Panc1 (cell line): Measurements from ENCODE around the gene STOM.

Source experiments
- POLR2AphosphoS5 ChIP-seq: IDR thresholded peaks from 2 replicates; pipeline ENCODE4 v1.6.1; 2012; ENCODE audit warnings: mild to moderate bottlenecking, low read depth, low read length, moderate library complexity
- SIN3A ChIP-seq: IDR thresholded peaks from 2 replicates; pipeline ENCODE4 v1.6.1; 2012; ENCODE audit warnings: low read depth, mild to moderate bottlenecking, low read length, moderate library complexity, borderline replicate concordance; ENCODE audit not compliant: insufficient read depth
- TF ChIP-seq, protein P1 (sequence below): fragments of 450-650 bp; IDR thresholded peaks from 2 replicates; pipeline ENCODE4 v1.5.1; 2017; ENCODE audit warnings: mild to moderate bottlenecking

DNA sequence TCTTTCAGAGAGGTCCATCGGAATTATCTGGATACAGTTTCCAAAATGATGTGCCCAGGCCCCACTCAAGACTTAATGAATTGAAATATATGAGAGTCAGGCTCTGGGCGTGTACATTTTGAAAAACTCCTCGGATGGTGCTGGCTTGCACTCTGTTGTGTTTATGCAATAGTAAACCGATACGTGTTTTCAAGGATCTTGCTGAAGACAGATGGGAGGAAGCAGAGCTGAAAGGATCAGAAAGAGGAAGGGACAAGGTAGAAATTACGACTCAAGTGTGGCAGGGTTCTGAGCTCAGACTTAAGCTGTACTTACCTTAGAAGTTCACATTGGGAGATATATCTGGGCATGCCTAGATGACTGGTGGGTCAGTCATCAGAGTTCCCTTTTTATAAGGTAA, 13.7 kb upstream of the STOM start:
- TF ChIP-seq POLR2AphosphoS5 = no peak
- TF ChIP-seq, protein P1, sequence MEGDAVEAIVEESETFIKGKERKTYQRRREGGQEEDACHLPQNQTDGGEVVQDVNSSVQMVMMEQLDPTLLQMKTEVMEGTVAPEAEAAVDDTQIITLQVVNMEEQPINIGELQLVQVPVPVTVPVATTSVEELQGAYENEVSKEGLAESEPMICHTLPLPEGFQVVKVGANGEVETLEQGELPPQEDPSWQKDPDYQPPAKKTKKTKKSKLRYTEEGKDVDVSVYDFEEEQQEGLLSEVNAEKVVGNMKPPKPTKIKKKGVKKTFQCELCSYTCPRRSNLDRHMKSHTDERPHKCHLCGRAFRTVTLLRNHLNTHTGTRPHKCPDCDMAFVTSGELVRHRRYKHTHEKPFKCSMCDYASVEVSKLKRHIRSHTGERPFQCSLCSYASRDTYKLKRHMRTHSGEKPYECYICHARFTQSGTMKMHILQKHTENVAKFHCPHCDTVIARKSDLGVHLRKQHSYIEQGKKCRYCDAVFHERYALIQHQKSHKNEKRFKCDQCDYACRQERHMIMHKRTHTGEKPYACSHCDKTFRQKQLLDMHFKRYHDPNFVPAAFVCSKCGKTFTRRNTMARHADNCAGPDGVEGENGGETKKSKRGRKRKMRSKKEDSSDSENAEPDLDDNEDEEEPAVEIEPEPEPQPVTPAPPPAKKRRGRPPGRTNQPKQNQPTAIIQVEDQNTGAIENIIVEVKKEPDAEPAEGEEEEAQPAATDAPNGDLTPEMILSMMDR = no peak
- TF ChIP-seq SIN3A = no peak
